ENCODE measurements around the gene FOXC1.

DNA sequence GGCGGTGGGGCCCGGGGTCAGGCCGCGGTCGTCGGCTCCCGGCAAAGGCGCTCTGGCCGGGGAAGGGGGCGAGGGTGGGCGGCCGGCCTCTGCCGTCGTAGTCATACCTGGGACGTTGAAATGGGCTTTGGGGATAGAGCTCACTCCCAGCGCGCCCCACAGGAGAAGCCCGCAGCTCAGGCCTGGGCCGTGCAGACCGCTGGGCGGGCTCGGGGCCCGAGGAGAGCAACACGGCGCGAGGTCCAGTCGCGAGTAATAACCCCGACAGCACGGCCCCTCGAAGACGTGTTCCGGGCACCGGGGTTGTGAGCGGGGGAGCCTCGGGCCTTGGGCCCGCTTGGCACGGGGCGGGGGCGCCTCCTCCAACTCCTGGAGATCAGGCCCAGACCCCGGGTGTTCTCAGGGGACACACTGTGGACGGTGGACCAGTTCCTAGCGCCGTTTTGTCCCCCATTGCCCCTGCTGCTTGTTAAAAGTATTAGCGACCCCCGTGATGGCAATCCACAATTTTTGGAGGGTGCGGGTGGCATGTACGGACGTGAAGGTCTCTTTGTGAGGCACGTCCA lies 10.9 kb downstream of the FOXC1 start:
- no peak for TF ChIP-seq POLR2A (IDR thresholded peaks at IDR 0.05)
- TF ChIP-seq CTCF (IDR thresholded peaks at IDR 0.05), result no peak
- TF ChIP-seq POLR2AphosphoS5 (IDR thresholded peaks at IDR 0.05), result no peak

All from stomach (tissue), 4 donors.